HL-60 (cell line): ENCODE results near the gene PLAGL1.

Source experiments
- DNase-seq, 2 experiments: peaks; one replicate each; pipeline ENCODE4 v3.0.0-alpha.2; 2010 to 2020; ENCODE audit warnings: low read depth in 1 of 2, low spot score in 1 of 2
- H3K27ac ChIP-seq: fragments of 250-450 bp; sonication (Bioruptor Pico); replicated peaks from 2 replicates; pipeline ENCODE4 v1.5.1; 2020; ENCODE audit warnings: mild to moderate bottlenecking, moderate library complexity
- H3K27me3 ChIP-seq: fragments of 250-450 bp; sonication (Bioruptor Pico); 2 replicates; pipeline ENCODE4 v1.5.1; 2021; ENCODE audit warnings: mild to moderate bottlenecking, moderate library complexity; ENCODE audit not compliant: insufficient read depth, poor library complexity, severe bottlenecking
- H3K4me3 ChIP-seq: replicated peaks from 2 replicates; pipeline ENCODE4 v1.5.1; 2011; ENCODE audit warnings: mild to moderate bottlenecking, control low read depth, low read length; ENCODE audit not compliant: insufficient read depth
- CTCF ChIP-seq: IDR thresholded peaks from one replicate; pipeline ENCODE4 v1.5.1; 2011; ENCODE audit warnings: low read length, control low read depth, inconsistent platforms; ENCODE audit not compliant: insufficient read depth
- GABPA ChIP-seq: IDR thresholded peaks from 2 replicates; pipeline ENCODE4 v1.6.1; 2012; ENCODE audit warnings: low read depth
- POLR2AphosphoS5 ChIP-seq: IDR thresholded peaks from 2 replicates; pipeline ENCODE4 v1.6.1; 2012; ENCODE audit warnings: low read depth
- REST ChIP-seq: IDR thresholded peaks from 2 replicates; pipeline ENCODE4 v1.6.1; 2012; ENCODE audit warnings: low read depth; ENCODE audit not compliant: insufficient replicate concordance
- SPI1 ChIP-seq: IDR thresholded peaks from 2 replicates; pipeline ENCODE4 v1.6.1; 2012; ENCODE audit warnings: low read depth, mild to moderate bottlenecking, borderline replicate concordance

The PLAGL1 gene

GRCh38 chr6:144029452-144029851 is 21.4 kb upstream of the PLAGL1 start:
- H3K27ac ChIP-seq, result no peak overlapping the region
- no peak for DNase-seq
- H3K4me3 ChIP-seq, result no peak overlapping the region
- TF ChIP-seq POLR2AphosphoS5 (no peak), SPI1 (no peak), CTCF (no peak), GABPA (no peak), REST (no peak)
- H3K27me3 ChIP-seq, result no peaks in the 10 kb centered on the region

GRCh38 chr6:144027932-144028587 is 20.0 kb upstream of the PLAGL1 start:
- no peak for DNase-seq
- H3K27me3 ChIP-seq, result no peaks in the 10 kb centered on the region
- no peak for TF ChIP-seq REST
- no peak for TF ChIP-seq POLR2AphosphoS5
- TF ChIP-seq CTCF, result no peak
- no peak for TF ChIP-seq GABPA
- TF ChIP-seq SPI1, result no peak
- H3K4me3 ChIP-seq, result no peak overlapping the region
- no peak overlapping the region for H3K27ac ChIP-seq

- no peak overlapping the region for H3K27ac ChIP-seq
- H3K27me3 ChIP-seq, result no peaks in the 10 kb centered on the region
- H3K4me3 ChIP-seq, result no peak overlapping the region
- DNase-seq, result no peak
- TF ChIP-seq POLR2AphosphoS5, result no peak
- no peak for TF ChIP-seq CTCF
- no peak for TF ChIP-seq GABPA
- no peak for TF ChIP-seq SPI1
- no peak for TF ChIP-seq REST
Observed at GRCh38 chr6:144023216-144023615, 15.2 kb upstream of the PLAGL1 start.
